DMS153 (cell line): ENCODE data around the gene TBC1D1.
"Not testable (repeated sequence)": the region's sequence is repeated elsewhere in the genome, so short reads cannot be mapped to it uniquely, and the experiment has no call there.

ENCODE experiments used
- DNase-seq: peaks from one replicate; lab custom pipeline; 2025; lab: John Stamatoyannopoulos, UW

TBC1D1 gene

DNA sequence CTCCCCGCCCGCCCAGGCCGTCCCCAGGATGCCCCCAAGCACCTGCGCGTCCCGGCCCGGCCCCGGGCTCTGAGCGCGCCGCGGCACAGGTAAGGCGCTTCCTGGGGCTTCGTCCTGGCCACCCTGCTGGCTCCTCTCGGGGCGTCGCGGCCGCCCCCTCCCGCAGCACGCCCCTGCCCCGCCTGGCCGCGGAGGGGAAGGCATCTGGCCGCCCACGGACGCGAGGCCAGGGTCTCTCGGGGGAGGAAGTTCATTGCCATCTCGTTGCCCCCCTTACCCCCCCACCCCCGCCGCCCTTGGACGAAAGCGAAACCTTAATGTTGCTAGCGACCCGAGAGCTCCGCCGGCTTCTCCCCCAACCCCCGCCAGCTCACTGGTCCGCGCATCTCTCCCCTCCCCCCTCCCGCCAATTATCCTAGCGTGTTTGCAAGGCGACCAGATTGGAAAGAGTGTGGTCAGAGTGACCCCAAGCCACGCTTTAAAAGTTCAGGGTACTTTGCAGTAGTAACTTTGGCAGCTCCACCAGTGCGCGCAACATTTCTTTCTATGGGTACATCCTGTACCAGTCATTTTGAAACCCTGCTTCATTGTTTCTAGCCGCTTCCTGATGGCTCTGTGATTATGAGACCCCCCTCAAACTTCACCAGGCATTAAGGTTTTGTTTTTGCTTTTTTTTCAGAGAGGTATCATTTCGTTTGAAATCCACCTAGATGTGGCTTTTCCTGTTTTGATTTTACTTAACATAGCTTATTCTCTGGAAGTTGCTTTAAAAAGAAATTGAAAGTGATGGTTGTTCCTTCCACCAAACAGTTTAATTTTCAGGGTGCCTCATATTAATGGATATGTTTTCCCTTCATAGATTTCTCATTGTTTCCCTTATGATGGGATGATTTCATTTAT is 626 bp downstream of the TBC1D1 start:
- DNase-seq = no peak

DNA sequence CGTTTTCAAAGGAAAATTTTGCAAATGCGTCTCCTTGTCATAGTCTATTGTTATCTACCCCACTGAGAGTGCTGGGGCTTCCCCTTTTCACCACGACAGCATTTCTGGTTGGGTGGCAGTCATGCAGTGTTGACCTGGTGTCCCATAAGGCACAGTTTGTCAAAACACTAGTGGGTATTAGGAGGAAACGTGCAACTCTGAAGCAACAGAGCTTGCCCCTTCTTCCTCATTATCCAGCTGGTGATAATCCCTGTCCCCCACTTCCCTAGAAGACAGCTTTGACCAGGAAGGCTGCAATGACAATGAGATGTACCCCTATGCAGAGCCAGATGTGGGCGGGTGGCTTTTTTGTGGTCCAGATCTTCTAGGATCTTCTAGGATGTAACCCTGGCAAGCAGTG is 1.8 kb downstream of the TBC1D1 start:
- no peak for DNase-seq

DNA sequence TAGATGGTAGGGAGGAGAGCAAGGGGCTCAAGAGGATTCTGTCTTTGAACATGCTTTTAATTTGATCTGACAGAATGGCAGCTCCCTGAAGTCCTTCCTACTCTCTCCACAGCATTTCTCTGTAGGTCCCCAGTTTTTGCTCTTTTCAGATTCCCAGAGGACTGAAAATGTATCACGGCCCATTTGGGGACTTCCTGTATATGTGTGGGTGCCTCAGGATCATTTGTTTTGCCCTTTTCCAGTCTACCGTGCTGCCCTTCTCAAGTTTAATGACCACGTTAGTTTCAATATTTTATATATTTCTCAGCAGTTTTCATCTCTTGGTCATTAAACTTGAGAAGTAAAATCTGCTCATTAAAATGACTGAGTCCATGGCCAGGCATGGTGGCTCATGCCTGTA is 2.3 kb downstream of the TBC1D1 start:
- DNase-seq = no peak

DNA sequence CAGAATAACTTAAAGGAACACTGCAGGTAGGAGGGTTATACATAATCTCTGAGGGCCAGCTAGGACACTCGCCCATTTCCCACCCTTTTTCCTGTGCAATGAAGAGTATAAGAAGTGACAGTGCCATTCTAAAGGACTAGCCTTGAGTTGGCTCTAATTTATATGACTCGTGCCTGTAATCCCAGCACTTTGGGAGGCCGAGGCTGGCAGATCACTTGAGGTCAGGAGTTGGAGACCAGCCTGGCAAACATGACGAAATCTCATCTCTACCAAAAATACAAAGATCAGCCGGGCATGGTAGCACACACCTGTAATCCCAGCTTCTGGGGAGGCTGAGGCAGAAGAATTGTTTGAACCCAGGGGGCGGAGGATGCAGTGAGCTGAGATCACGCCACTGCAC is 4.4 kb downstream of the TBC1D1 start:
- no peak for DNase-seq

DNA sequence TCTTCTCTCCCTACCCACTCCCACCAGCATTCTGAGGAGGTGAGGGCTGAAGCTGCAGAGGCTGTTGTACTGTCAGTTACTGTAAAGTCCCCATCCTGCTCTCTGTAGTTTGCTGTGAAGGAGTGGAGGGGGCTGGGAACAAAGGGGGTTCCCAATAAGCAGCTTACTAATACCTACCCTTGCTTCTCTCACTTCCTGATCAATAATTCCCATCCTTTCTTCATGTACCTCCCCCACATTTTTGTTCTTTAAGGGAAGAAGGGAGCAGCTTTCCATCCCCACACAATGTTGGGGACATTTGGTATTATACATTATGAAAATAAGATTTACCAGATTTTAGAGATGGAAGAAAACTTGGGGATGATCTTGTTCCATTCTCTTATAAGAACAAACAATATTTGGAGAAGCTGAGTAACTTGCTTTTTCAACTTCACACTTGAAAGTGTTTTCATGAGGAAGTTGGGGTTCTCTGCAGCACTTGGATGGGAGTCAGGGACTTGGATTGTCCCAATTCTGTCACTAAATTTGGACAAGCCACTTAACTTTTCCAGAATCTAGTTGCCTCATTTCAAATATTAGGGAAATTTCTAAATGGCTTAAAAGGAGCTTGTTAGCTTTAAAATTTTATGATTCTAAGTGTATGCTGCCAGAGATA is 5.4 kb downstream of the TBC1D1 start:
- no peak for DNase-seq

DNA sequence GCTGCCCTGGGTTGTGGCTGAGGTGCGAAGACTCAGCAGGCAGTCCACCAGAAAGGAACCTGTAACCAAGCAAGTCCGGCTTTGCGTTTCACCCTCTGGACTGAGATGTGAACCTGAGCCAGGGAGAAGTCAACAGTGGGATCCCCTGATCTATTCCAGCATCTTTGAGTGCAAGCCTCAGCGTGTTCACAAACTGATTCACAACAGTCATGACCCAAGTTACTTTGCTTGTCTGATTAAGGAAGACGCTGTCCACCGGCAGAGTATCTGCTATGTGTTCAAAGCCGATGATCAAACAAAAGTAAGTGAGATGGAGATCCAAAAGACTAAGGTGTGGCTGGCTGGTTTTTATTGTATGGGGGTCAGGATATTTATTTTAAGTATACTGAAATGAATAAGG is 11.3 kb downstream of the TBC1D1 start:
- DNase-seq = no peak

DNA sequence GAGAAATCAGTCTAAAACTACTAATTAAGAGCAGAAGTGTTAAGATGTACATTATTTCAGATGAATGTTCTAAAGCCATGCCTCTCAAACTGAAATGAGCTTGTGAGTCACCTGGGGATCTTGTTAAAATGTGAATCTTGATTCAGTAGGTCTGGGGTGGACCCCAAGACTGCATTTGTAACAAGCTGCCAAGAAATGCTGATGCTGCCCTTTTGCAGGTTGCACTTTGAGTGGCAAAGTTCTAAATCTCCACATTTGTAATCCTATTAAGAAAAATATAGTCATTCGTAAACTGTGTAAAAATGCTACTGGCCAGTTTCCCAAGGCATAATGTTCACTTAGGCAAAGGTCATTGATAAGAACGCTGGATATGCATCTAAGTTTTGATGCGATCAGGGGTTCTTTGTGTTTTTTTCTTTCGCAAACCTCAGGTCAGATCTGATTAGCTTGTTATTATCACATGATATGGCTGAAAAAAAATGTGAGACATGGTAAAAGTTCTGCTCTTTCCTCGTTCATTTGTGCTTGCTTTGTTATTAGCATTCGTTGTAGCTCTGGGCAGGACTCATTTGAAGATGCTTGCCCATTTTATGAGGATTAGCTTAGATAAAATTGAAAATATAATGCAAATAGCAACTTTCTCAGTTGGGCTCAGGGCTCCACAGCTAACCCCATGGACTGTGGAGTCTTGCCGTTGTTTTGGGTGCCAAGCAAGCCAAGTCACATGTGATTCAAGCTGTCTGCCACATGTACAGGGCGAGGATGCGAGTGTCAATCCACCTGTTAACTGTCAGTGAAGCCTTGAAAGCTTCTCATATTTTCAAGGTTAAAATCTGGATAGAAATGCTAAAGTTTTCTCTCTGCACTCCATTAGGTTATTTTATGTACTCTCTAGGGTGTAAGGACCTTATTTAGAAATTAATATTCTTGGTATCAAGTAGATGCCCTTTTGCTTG is 12.1 kb downstream of the TBC1D1 start:
- DNase-seq = no peak

DNA sequence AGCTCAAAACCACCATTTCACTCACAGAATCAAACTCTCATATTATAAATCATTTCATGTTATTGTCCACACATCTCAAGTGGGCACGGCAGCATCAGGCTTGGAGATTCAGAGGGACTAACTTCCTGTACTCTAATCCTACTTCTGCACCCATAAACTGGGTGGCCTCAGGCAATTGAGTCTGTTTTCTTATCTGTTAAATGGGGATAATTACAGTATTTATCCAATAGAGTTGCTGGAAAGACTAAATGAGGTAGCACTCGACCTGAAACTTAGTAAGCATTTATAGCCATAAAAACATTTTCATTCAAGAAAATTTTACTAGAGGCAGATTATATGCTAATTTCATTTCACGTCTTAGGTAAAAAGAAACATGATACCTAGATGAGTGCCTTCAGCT is 13.0 kb downstream of the TBC1D1 start:
- DNase-seq = no peak

DNA sequence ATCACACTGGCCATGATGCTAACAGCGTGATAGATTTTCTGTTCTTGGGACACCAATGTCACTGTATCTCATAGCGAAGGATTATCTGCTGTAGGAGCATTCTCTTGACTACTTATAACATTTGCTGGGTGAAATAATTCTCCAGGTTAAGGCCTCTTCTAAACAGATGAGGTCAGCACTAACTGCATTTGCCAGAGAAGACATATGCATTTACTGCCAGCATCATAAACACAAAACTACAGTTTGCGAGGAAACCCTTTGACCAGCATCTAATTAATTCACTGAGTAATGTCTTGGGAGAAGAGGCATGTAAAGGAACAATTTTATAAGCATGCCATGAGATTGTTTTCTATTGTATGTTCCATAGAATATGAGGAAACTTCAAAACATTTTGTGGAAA is 13.9 kb downstream of the TBC1D1 start:
- no peak for DNase-seq

DNA sequence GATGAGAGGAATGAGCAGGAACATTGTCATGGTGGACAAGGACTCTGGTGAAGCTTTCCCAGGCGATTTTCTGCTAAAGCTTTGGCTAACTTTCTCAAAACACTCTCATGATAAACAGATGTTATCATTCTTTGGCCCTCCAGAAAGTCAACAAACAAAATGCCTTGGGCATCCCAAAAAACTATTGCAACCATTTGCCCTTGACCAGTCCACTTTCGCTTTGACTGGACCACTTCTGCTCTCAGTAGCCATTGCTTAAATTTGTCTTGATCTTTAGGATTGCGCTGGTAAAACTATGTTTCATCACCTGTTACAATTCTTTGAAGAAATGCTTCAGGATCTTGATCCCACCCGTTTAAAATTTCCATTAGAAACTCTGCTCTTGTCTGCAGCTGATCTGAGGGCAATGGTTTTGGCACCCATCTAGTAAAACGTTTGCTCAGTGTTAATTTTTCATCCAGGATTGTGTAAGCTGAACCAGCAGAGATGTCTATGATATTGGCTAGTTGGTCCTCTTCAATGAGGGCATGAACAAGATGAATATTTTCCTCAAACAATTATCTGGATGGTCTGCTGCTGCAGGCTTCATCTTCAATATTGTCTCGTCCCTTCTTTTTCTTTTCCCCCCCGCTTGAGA is 14.8 kb downstream of the TBC1D1 start:
- no peak for DNase-seq

DNA sequence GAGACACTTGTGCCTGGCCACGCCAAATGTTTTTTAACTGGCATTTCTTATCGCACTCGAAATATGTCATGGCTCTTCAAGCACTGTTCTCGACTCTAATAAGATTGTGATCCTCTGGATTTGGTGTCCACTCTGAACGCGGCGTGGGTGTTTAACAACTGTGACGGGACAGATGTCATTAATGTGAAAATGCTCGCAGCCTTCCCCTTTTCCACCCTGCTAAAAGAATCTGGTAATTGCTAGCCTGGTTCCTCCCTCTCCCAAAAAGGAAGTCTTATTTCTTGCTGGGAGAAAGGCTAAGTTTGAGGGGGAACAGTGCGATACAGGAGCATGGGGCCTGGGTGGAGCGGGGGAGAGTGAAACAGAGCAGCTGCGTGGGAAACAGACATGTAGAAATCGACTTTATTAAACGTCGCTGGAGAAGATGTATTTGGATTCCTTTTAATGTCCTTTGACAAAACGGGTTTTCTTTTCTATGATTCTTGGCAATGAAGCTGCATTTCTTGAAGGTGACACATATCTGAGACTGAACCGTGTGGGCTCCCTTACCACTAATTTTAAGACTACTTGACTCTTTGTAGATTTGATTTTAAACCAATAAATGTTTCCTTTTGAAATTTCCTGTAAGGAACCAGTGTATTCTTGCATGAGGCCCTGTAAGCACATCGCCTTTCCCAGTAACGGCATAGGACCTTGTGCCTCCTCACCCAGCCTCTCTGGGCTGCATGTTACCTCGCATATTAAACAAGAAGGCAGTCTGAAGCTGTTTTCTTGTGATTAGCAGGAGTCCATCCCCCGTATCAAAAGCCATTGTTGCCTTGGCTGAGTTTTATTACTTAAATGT is 17.8 kb downstream of the TBC1D1 start:
- DNase-seq = no peak

DNA sequence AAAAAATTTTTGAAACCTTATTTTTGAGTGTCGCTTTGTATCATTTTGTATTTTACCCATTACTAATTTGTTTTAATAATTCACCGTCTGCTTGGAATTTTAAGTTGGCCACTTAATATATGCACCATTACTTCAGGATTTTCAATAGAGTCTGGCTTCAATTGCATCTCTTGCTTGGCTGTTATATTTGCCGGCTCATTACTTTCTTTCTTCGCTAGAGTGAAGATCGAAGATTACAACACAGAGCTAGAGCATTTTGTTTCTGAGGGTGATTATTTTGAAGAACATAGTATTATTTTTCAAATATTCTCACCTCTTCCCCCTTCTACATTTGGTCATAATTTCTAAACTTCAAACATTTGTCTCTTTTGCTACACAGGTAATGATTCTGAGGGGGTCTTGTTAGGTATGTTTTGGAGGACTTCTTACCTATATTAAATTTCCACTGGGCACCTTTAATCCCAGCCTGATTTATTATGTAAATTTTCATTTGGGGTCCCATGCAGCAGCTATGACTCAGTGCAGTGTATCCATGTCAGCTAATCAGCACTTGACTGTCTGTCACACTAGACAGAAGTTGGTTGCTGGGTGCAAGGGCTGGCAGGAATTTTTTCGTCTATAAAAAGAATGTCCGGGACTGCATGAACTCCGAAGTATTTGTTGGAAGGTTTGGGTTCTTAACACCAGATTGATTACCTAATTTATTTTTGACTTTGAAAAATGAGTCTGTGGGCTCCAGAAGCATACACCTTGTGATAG is 18.6 kb downstream of the TBC1D1 start:
- DNase-seq = no peak

DNA sequence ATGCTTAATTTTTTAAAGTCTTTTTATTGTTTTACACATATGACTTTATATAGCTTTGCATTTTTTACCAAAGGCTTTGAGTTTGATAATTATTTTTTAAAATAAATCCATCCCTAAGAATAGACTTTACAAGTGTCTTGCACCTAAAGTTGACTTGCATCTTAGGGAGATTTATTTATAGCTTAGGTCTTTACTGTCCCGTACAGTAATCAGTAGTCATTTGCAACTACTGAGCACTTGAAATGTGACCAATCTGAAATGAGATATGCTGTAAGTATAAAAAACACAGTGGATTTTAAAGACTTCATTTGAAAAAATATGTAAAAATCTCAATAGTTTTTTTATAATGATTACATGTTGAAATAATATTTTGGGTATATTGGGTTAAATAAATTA is 19.2 kb downstream of the TBC1D1 start:
- no peak for DNase-seq

DNA sequence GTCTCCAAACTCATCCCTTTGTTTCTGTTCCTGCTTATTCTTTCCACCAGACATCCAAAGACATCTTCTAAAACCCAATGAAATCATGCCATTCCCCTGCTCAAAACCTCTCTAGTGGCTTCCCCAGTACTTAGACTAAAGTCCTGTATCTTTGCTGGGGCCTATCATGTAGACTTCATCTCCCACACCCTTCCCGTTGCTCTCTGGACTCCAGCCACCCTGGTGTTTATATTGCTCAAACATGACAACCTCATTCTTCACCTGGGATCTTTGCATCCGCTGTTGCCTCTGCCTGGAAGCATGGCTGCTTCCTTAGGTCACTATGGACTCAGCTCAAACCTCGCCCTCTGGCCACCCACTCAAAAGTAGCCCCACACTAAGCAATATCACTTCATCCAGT is 23.7 kb downstream of the TBC1D1 start:
- DNase-seq = no peak

DNA sequence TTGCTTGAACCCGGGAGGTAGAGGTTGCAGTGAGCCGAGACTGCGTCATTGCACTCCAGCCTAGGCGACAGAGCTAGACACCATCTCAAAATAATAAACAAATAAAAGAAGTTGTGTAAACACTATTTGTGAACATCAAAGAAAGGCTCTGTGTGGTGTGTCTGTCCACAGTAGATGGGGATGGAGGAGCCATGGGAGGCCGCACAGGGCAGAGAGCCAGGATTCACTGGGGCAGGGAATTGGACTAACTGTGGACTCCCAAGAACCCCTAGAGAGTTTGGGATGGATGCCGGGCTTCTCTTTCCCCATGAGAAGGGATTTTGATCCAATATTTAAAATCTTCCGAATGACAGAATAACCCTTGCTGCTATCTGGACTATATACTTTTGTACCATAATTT is 26.5 kb downstream of the TBC1D1 start:
- DNase-seq = no peak

DNA sequence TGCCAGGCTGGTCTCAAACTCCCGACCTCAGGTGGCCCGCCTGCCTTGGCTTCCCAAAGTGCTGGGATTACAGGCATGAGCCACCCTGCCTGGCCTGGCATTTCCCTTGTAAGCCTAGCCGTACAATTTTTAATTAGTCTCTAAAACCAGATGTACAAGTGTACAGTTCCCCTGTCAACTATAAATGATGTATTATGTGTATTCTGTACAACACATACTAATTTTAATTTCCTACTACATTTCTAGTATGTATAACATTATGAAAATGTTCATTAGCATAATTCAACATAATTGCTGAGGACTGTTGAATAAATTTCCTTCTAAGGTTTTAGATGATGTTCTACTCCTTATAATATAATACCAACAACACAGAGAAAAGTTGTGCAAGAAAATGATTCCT is 27.8 kb downstream of the TBC1D1 start:
- no peak for DNase-seq

DNA sequence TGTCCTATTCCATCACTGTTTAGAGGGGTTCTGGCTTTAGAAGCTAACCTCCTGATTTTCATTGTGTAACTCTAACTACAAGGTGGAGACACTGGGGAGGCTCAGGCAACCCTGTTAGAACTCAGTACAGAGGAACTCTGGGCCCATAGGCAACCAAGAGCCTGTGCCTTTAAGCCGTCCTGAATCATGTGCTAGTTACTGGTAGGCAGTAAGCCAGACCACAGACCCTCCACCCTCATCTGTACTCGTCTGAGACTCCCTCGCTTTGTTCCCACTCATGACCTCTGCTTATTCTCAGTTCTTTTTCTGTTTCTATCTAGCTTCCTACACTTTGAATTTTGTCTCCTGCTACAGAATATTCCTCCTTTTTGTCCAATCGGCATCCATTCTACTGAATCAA is 31.4 kb downstream of the TBC1D1 start:
- DNase-seq = no peak

DNA sequence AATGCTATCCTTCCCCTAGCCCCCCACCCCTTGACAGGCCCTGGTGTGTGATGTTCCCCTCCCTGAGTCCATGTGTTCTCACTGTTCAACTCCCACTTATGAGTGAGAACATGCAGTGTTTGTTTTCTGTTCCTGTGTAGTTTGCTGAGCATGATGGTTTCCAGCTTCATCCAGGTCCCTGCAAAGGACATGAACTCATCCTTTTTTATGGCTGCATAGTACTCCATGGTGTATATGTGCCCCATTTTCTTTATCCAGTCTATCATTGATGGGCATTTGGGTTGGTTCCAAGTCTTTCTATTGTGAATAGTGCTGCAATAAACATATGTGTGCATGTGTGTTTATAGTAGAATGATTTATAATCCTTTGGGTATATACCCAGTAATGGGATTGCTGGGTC is 32.2 kb downstream of the TBC1D1 start:
- not testable (repeated sequence) for DNase-seq

DNA sequence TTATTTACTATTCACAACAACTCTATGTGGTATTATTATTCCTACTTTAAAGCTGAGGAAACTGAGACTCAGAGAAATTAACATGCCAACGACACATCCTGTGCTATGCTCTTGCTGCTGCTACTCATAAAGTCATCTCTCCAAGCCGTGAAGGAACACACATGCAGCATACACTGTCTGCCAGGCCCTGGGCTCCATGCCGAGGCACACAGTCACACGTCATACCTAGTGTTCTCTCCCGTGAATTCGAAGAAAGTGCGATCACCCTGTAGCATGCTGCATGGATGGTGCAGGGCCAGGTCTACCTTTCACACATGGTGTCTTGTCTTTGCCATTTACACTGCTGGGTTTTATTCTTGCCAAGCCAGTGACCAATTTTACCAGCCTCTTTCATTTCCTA is 34.1 kb downstream of the TBC1D1 start:
- no peak for DNase-seq

DNA sequence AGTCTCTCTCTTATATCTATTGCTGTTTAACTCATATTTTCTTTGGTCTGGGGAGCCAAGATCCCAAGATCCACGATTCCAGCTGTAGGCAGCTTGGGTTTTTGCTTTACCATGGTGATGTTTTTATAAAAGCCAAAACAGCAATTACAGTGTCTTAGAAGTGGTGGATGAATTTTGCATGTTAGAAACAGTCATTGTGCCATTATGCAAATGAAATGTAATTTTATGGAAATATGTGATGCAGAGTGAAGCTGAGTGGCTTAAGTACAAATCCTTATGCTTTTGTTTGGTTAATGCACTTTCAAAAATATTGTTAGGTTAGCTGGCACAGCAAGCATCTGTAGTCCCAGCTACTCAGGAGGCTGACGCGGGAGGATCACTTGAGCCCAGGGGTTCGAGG is 36.5 kb downstream of the TBC1D1 start:
- DNase-seq = no peak
